A549 (cell line): ENCODE data around the gene PCSK6.
A peak's percentile ranks its signal among the peaks of the same experiment; 100 is the strongest.

Experiments used
- MAFK ChIP-seq: fragments of 450-650 bp; IDR thresholded peaks from 2 replicates; pipeline ENCODE4 v1.6.1; 2014; ENCODE audit not compliant: partially characterized antibody
- POLR2A ChIP-seq: IDR thresholded peaks from 2 replicates; pipeline ENCODE4 v1.6.1; 2012; ENCODE audit warnings: mild to moderate bottlenecking, low read length

DNA sequence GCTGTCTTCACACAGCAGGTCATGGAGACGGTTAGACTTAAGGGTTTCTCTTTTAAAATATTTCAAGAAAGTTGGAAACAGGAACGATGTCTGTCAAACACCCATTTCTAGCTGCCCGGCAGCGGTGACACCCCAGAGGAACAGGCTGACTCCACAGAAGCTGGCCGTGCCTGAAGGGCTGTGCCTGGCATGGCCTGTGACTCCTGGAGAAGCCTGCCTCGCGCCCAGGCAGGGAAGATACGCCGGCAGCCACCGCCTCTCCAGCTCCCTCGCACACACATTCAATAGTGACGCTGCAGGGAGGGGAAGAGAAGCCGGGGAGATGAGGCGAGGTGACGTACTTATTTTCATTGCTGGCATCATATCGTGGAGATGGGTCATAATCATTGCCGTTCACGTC is 59.9 kb downstream of the PCSK6 start:
- no peak for TF ChIP-seq MAFK
- 0 out of 2 replicates have a peak, but pooled peaks have one; percentile 4 for TF ChIP-seq POLR2A
